NCI-H2196 (cell line): ENCODE measurements around the gene IL36RN.

Source experiments
- DNase-seq: peaks from one replicate; lab custom pipeline; 2025; ENCODE audit not compliant: unreplicated experiment; lab: John Stamatoyannopoulos, UW

The IL36RN gene

GRCh38 chr2:113058998-113059960, at the start of gene IL36RN:
IL36RN (plus strand) TSS chr2:113059198; CDS start chr2:113059439, 241 bp downstream.
- DNase-seq: no peak

- DNase-seq: no peak
These were observed 49.4 kb upstream of the IL36RN start for GRCh38 chr2:113009622-113010021.

GRCh38 chr2:113010088-113010487, 48.9 kb upstream of the IL36RN start:
- DNase-seq: no peak

- no peak for DNase-seq
These were observed 47.9 kb upstream of the IL36RN start for GRCh38 chr2:113011108-113011507.

GRCh38 chr2:113012436-113013335, 46.3 kb upstream of the IL36RN start:
- DNase-seq: no peak

GRCh38 chr2:113013336-113013661, 45.7 kb upstream of the IL36RN start:
- DNase-seq: no peak

GRCh38 chr2:113014067-113014466, 44.9 kb upstream of the IL36RN start:
- no peak for DNase-seq

GRCh38 chr2:113015042-113015441, 44.0 kb upstream of the IL36RN start:
- no peak for DNase-seq

- DNase-seq: no peak
These were observed 43.3 kb upstream of the IL36RN start for GRCh38 chr2:113015655-113016054.

- no peak for DNase-seq
These were observed 40.5 kb upstream of the IL36RN start for GRCh38 chr2:113018509-113018908.

GRCh38 chr2:113021312-113021711, 37.7 kb upstream of the IL36RN start:
- DNase-seq: no peak

- DNase-seq: no peak
These were observed 34.2 kb upstream of the IL36RN start for GRCh38 chr2:113024764-113025163.

- no peak for DNase-seq
These were observed 33.3 kb upstream of the IL36RN start for GRCh38 chr2:113025737-113026136.

GRCh38 chr2:113027691-113028090, 31.3 kb upstream of the IL36RN start:
- no peak for DNase-seq

- no peak for DNase-seq
These were observed 30.9 kb upstream of the IL36RN start for GRCh38 chr2:113028112-113028511.

GRCh38 chr2:113032737-113033136, 26.3 kb upstream of the IL36RN start:
- no peak for DNase-seq

GRCh38 chr2:113034016-113034415, 25.0 kb upstream of the IL36RN start:
- DNase-seq: no peak

- no peak for DNase-seq
These were observed 22.2 kb upstream of the IL36RN start for GRCh38 chr2:113036763-113037162.

GRCh38 chr2:113038291-113038690, 20.7 kb upstream of the IL36RN start:
- DNase-seq: no peak

GRCh38 chr2:113039158-113039557, 19.8 kb upstream of the IL36RN start:
- DNase-seq: no peak

- no peak for DNase-seq
These were observed 19.3 kb upstream of the IL36RN start for GRCh38 chr2:113039719-113040118.

- DNase-seq: no peak
These were observed 17.1 kb upstream of the IL36RN start for GRCh38 chr2:113041871-113042270.
